COLO829 (cell line): ENCODE data around the gene CARMIL1.

Experiments
- DNase-seq: peaks from one replicate; pipeline ENCODE4 v3.0.0; 2012; ENCODE audit warnings: low spot score

CARMIL1 gene

DNA sequence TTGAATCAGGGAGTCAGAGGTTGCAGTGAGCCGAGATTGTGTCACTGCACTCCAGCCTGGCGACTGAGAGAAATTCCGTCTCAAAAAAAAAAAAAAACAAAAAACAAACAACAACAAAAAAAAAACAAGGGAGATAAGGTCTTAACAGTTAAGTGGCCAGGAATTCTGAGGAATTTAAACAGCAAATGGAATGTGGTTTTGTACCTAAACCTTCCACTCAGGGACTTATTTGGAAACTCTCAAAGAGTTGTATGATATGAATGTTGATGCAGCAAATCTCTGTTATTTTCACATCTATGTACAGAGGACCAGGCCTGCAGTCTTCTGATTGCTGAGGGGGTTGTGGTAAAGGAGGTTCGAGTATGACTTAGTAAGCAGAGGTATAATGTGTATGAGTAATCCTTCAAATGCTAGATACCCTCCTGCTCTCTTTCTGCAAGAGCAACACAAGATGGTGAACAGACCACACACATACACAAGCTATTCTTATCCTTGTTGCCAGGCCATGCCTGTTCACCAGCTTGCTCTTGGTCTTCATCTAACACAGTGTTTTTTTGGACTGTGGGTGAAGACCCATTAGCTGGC is 197.9 kb downstream of the CARMIL1 start:
- no peak for DNase-seq

- DNase-seq = no peak
Observed at GRCh38 chr6:25478973-25479372, 199.8 kb downstream of the CARMIL1 start.

- DNase-seq = peak; percentile 62
Observed at GRCh38 chr6:25481267-25481666, 202.1 kb downstream of the CARMIL1 start.

DNA sequence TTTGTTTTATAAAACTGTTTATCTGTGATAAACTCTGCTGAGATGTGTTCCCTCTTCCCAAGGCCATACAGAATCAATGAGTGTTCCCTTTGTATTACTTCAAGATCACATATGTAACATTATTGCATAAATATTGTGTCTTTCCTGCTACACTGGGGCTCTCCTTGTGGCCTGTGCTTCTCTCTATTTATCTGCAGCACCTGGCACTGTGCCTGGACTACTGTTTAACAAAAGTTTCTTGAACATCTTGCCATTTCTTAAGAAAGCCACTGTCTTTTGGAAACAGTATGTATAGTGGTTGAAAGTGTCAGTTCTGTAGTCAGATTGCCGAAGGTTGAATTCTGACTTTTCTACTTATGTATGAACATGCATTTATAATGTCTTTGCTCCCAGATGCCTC is 203.8 kb downstream of the CARMIL1 start:
- no peak for DNase-seq

- no peak for DNase-seq
Observed at GRCh38 chr6:25483943-25484342, 204.8 kb downstream of the CARMIL1 start.

GRCh38 chr6:25484900-25485299 is 205.7 kb downstream of the CARMIL1 start:
- DNase-seq = no peak

GRCh38 chr6:25485821-25486534 is 206.8 kb downstream of the CARMIL1 start:
- no peak for DNase-seq

GRCh38 chr6:25486550-25486949 is 207.4 kb downstream of the CARMIL1 start:
- DNase-seq = no peak

GRCh38 chr6:25487012-25487411 is 207.8 kb downstream of the CARMIL1 start:
- DNase-seq = no peak

DNA sequence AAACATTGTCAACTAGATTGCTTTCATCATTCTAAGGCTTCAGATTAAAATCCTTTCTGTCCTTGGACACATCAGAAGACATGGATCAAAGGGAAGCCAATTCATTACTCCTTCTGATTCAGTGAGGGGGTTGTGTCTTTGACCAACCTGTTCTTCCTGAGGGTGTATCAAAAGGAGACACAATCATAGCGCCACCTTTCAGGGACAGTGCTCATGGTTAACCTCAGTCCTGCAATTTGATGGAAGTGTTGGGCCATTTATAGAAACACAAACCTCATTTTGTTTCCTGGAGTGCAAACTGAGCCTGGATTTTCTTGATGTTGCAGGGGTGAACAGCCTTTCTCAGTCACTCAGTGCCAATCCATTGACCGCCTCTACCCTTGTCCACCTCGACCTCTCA is 209.0 kb downstream of the CARMIL1 start:
- no peak for DNase-seq

DNA sequence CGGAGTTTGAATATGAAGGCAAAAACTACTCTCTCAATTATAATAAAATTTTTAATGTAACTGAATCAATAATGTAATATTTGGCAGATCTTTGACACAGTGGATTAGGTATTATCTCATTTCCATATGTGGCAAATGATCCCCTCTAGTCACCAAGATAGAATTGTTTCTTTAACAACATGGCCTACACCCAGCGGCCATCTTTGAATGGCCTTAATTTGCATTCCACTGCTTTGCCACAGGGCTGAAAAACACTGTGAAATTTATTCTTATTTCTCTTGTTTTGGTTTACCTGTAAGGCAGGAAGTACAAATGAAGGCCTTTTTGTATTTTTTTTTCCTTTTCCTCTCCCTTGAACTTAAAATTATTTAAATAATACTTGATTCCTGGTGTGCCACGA is 210.2 kb downstream of the CARMIL1 start:
- DNase-seq = no peak

DNA sequence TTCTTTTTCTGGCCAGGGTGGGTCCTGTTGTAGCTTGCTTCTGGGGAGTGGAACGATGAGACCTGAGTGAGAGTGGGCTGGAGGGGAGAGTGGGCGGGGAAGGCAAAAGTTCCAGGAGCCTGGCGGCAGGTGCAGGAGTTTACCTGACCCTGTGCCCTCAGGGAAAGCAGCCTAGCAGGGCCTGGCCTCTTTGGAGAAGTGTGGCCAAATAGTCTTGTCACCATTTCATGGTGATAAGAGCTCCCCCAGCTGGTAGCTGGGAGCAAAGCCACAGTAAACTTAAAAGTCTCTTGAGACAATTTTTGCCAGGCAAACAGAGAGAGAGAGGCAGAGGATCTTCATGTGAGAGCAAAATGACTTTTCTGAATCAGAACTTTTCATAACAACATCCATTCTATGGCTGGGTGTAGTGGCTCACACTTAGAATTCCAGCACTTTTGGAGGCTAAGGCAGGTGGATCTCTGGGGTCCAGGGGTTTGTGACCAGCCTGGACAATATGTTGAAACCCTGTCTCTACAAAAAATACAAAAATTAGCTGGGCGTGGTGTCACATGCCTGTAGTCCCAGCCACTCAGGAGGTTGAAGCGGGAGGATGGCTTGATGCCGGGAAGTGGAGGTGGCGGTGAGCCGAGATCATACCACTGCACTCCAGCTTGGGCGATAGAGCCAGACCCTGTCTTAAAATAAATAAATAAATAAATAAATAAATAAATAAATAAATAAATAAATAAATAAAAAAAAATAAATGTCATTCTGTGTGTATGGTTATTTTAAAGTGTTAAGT is 211.0 kb downstream of the CARMIL1 start:
- peak; percentile 68 for DNase-seq

DNA sequence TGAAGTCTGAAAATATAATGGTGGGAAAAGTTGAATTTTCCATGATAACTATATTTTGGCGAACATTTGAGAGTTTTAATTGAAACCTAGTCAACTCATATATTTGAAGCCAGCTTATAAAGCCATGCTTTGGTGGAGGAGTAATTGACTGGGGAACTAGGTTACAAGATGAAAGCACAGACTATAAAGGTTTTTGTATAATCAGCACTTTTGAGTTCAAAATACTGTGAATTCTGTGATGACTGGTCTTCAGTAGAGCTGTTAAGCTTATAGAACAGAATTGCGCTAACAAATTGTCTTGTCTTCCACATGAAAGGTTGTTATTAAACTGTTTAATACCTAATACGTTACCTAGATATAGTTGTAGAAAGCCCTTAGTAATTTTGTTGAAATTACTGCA is 213.8 kb downstream of the CARMIL1 start:
- DNase-seq = no peak

- no peak for DNase-seq
Observed at GRCh38 chr6:25494469-25494868, 215.3 kb downstream of the CARMIL1 start.

DNA sequence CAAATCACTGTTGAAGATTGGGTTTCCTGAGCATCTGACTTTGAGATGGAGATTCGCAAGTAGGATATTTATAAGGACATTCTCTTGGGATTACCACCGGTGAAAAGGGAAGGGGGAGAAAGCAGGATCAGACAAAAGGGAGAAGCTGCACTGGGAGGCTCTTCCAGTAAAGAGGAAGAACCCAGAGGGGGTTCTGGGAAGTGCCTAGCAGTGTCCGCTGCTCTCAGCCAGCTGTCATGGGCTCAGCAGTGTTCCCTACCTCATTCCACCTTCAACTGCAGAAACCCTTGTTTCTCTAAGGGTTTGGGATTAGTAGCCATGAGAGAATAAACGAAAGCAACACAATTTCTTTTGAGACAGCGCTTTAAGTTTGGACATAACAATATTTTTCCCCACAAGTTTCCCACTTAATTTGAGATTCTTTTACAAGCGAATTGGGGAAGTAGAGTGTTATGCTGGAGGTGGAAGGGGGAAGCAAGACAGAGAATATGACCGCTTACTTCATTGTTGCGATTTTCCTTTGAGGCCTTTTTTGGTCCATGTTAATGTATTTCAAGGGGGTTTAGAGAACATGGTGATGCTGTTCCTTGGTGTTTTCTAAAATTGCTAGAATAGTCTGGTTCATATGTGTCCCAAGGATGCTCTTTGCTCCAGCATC is 218.3 kb downstream of the CARMIL1 start:
- no peak for DNase-seq

DNA sequence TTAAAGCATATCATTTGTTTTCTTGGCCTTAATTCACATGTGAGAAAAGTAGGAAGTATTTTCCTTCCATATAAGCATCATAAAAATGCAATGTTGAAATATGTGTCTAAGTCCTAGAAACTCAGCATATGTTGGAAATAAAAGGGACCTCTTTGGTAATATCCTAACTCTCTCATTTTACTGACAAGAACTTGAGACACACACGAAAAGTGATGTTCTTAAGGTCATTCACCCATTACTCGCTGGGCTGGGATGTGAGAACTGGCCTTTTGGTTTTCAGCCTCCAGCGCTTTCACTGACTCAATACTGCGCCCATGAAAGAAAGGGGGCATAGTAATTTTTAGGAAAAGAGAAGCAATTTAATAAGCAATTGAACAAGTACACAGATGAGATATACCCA is 219.3 kb downstream of the CARMIL1 start:
- no peak for DNase-seq

DNA sequence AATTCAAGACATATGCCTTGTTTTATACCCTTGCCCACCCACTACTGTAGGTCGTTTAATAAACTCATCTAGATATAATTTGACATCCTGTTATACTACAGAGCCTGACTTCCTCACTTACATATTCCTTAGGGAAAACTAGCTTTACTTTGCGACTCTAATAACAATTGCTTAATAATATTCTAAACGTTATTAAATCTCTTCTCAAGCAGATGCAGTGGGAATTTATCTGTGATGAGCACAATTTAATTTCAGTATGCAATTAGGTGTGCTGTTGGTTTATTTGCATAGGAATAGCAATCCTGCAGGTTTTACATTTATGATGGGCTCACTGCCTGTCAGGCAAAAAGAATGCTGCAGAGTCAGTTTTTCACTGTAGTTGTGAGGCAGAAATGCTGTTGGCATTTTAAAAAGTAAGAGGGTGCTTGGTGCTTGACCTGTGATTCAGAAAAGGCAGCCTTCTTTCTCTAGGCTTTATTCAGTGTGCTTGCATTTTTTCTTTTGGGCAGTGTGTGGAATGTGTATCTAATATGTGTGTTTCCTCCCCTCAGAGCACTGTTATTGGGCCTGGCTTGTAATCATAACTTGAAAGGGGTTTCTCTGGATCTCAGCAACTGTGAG is 220.6 kb downstream of the CARMIL1 start:
- DNase-seq = peak; percentile 18

- DNase-seq = no peak
Observed at GRCh38 chr6:25503686-25504085, 224.5 kb downstream of the CARMIL1 start.

DNA sequence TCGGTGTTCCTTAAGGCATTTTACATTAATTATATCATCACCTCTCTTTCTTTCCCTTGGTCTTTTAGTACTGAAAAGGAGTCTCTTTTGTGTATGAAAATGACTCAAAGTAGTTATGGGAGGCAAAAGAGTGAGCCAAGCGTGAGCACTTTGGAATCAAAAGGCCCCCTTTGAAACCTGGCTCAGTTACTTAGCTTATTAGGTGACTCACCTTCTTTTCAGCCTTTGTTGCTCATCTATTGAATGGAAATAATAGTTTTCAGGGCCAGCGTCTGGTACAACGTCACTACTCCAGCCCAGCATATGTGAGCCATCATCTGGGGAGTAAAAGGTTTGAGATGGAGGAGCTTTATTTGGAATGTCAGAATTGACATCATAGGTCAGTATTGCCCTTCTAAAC is 225.5 kb downstream of the CARMIL1 start:
- DNase-seq = no peak

- no peak for DNase-seq
Observed at GRCh38 chr6:25506020-25506419, 226.8 kb downstream of the CARMIL1 start.

- DNase-seq = no peak
Observed at GRCh38 chr6:25508051-25508450, 228.9 kb downstream of the CARMIL1 start.

DNA sequence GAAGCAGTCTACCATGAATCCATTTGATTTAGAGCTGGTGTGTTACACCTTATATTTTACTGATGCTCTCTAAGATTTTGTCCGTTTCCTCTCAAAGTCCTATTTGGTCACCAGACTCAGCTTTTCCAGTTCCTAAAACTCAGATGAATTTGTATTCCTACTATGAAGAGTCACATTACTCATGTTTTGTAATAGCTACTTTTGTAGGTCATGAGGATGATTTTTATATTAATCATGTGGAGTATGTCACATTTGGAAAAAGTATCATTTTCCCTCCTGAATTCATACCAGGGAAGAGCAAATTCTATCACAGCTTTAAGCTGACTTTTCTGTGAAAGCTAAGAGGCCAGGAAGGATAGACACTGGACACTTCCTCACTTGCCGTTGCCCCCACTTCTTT is 232.2 kb downstream of the CARMIL1 start:
- DNase-seq = no peak
